Measurements from ENCODE around the gene OSBPL6.

OSBPL6 gene

DNA sequence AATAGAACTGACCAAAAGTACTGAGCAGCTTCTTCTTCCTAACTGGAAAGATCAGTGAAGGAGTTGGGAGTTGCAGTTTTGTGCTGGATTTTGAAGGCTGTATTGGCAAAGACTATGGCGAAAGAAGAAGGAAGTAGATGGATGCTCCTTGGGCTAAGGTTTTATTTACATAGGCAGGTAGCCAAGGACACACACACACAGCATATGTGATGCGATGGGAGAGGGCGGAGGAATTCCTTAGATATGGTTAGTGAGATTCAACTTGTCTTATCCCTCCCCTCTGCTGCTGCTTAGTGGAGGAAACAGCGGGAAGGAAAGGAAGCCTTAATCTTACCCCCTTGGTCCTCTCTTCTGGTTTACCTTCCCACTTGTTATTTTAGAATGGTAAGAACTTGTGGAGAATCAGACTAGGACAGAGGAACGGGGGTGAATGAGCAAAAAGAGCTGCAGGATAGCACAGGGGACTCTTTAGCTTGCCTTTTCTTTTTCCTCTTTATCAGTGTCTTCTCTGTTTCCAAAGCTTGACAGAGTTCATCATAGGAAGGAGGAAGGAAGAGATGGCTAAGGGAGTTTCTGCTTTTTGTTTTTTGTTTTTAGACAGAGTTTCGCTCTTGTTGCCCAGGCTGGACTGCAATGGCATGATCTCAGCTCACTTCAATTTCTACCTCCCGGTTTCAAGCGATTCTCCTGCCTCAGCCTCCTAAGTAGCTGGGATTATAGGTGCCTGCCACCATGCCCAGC, 87.9 kb downstream of the OSBPL6 start:
- H3K27ac ChIP-seq: no peak overlapping the region
- TF ChIP-seq Cebpa-rat (IDR thresholded peaks at IDR 0.05): no peak
- no peak overlapping the region for H3K9ac ChIP-seq
- H3K4me2 ChIP-seq: peak overlapping the region in 5 of 11 experiments; percentile 29 to 67 (median 34); a peak in 9 of 22 replicates
- no peaks in the 10 kb centered on the region for H4K20me1 ChIP-seq
- H3K27me3 ChIP-seq: no peaks in the 10 kb centered on the region
- no peaks in the 10 kb centered on the region for H3K9me3 ChIP-seq (replicated peaks in 1 of 11)
- H3K4me3 ChIP-seq: no peak overlapping the region
- H3K4me1 ChIP-seq: peaks cover 0 to 16% (median 3%) of the 10 kb centered on the region in 10 experiments; a peak in 9 of 20 replicates
- H3K36me3 ChIP-seq: no peaks in the 10 kb centered on the region

DNA sequence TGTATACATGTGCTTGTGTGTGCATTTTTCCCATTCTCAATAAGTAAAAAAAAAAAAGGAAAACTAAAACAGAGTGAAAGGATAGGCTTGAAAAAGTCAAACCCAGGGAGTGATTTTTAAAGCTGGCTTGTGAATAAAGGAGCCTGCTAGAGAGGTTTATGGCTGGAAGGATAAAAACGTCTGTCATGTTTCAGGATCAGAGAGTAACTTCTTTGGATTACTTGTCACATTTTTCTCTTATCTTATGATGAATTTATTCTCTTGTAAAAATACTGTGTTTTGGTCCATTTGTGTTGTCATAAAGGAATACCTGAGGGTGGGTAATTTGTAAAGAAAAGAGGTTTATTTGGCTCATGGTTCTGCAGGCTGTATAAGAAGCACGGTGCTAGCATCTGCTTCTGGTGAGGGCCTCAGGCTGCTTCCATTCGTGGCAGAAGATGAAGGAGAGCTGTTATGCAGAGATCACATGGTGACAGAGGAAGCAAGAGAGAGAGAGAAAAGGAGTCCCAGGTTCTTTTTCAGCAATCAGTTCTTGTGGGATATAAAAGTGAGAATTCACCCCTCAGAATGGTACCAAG, 89.1 kb downstream of the OSBPL6 start:
- Histone ChIP-seq H3K9me3 (replicated peaks in 1 of 11) (no peaks in the 10 kb centered on the region), H3K4me3 (no peak overlapping the region), H3K4me2 (no peak overlapping the region), H3K9ac (no peak overlapping the region), H3K27me3 (no peaks in the 10 kb centered on the region), H4K20me1 (no peaks in the 10 kb centered on the region), H3K4me1 (peaks cover 0 to 16% (median 3%) of the 10 kb centered on the region in 10 experiments; a peak in 9 of 20 replicates), H3K36me3 (no peaks in the 10 kb centered on the region), H3K27ac (no peak overlapping the region)
- TF ChIP-seq Cebpa-rat (IDR thresholded peaks at IDR 0.05): no peak

DNA sequence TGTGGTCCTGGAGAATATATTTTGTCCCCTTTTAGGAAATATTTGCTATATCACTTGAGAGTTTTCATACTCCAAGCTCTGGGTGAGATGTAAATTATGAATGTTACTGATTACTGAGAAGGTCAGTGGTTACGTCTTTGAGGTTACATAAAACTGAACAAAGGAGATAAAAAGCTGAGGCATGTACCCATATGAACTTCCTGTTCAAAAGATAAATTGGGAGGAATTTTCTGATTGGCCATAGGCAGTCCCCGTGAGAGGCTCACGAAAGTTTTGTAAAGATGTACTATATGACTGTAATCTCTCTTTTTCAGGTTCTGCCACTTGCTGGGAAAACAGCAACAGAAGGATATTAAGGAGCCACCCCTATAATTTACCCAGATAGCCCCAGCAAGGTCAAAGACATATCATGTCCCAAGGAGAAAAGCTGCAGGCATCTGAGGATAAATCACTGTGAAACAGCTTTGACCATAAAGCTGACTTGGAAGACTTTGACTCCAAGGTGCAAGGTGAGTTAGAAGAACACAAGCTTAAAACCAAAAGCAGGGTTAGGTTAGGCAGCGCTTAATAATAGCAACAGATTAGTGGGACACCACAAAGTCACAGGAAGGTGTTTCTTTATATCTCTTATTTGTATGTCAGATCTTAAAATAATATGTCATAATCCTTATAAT, 90.4 kb downstream of the OSBPL6 start:
- Histone ChIP-seq H4K20me1 (no peaks in the 10 kb centered on the region), H3K27me3 (no peaks in the 10 kb centered on the region), H3K4me1 (peaks cover 0 to 16% (median 3%) of the 10 kb centered on the region in 10 experiments; a peak in 9 of 20 replicates), H3K4me2 (no peak overlapping the region), H3K27ac (no peak overlapping the region), H3K4me3 (no peak overlapping the region), H3K9me3 (replicated peaks in 1 of 11) (no peaks in the 10 kb centered on the region), H3K36me3 (no peaks in the 10 kb centered on the region), H3K9ac (no peak overlapping the region)
- TF ChIP-seq Cebpa-rat (IDR thresholded peaks at IDR 0.05): no peak

DNA sequence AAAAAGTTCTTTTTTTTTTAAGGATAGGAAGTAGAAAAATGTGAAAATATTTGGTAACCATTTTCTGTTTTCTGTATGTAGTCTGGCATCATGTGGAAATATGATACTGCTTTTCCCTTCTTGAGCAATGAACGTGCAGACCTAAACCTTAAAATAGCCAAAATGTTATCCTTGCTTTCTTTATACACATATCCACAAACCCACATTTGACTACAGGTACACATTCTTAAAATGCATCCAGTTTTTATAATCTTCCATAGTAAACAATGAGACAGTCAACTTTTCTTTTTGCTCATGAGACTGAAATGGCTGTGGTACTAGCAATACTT, 90.9 kb downstream of the OSBPL6 start:
- H3K9me3 ChIP-seq (replicated peaks in 1 of 11): no peaks in the 10 kb centered on the region
- H3K27ac ChIP-seq: no peak overlapping the region
- H3K4me1 ChIP-seq: peaks cover 0 to 16% (median 3%) of the 10 kb centered on the region in 10 experiments; a peak in 9 of 20 replicates
- H4K20me1 ChIP-seq: no peaks in the 10 kb centered on the region
- no peak for TF ChIP-seq Cebpa-rat (IDR thresholded peaks at IDR 0.05)
- no peak overlapping the region for H3K4me3 ChIP-seq
- no peaks in the 10 kb centered on the region for H3K36me3 ChIP-seq
- H3K9ac ChIP-seq: no peak overlapping the region
- H3K27me3 ChIP-seq: no peaks in the 10 kb centered on the region
- H3K4me2 ChIP-seq: no peak overlapping the region

DNA sequence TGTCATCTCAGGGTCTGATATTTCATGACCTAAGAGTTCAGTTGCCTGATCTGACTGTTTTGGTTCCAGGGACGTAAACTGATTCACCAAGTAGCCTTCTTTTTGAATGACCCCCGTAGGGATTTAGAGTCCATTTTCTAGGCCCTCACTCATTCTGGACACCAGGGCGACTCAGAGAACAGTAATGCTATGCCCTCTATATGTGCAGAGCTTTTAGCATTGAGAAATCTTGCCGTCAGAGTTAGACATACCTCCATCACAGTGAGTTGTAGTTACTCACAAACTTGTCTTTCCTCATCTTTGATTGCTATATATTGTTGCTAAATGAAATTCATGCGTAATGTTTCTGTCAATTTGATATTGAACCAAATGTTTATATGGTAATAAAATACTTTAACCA, 92.3 kb downstream of the OSBPL6 start:
- Histone ChIP-seq H3K27ac (no peak overlapping the region), H3K36me3 (no peaks in the 10 kb centered on the region), H3K4me2 (no peak overlapping the region), H3K4me1 (peaks cover 0 to 16% (median 3%) of the 10 kb centered on the region in 10 experiments; a peak in 9 of 20 replicates), H3K27me3 (no peaks in the 10 kb centered on the region), H3K9ac (no peak overlapping the region), H3K4me3 (no peak overlapping the region), H4K20me1 (no peaks in the 10 kb centered on the region), H3K9me3 (replicated peaks in 1 of 11) (no peaks in the 10 kb centered on the region)
- TF ChIP-seq Cebpa-rat (IDR thresholded peaks at IDR 0.05): no peak

DNA sequence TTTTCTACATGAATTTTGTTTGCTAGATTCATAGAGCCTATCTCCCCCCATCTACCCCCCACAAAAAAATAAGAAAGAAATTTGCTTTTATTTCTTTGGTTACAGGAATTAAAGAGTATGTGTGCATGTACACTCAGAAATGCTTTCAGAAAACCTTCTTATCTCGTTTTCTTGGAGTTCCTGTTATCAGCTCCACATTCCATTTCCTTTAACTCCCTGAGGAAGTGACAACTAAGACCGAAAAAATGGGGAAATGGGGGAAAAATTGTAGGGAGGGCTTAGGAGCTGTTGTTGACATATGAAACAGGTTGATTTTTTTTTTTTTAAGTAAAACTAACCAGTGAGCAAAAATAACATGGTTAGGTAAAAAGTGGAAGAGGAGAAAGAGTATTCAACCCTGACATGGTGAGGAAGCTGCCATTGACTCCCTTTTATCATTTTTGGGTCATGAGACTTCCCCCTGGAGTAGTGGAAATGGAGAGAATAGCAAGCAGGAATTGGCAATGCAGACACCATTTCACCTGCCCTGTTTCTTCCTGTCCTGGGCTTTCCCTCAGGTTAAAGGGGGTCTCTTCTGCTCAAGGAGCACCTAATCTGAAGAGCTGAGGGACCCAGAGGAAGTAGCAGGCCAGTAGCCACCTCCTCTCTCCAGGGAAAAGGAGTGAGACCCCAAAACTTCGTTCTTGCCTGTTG, 93.5 kb downstream of the OSBPL6 start:
- H3K27me3 ChIP-seq: no peaks in the 10 kb centered on the region
- no peaks in the 10 kb centered on the region for H4K20me1 ChIP-seq
- TF ChIP-seq Cebpa-rat (IDR thresholded peaks at IDR 0.05): no peak
- no peak overlapping the region for H3K9ac ChIP-seq
- H3K4me2 ChIP-seq: no peak overlapping the region
- H3K27ac ChIP-seq: no peak overlapping the region
- H3K4me1 ChIP-seq: peaks cover 0 to 7% (median 0%) of the 10 kb centered on the region in 10 experiments; a peak in 6 of 20 replicates
- H3K4me3 ChIP-seq: no peak overlapping the region
- no peaks in the 10 kb centered on the region for H3K9me3 ChIP-seq (replicated peaks in 1 of 11)
- H3K36me3 ChIP-seq: no peaks in the 10 kb centered on the region

DNA sequence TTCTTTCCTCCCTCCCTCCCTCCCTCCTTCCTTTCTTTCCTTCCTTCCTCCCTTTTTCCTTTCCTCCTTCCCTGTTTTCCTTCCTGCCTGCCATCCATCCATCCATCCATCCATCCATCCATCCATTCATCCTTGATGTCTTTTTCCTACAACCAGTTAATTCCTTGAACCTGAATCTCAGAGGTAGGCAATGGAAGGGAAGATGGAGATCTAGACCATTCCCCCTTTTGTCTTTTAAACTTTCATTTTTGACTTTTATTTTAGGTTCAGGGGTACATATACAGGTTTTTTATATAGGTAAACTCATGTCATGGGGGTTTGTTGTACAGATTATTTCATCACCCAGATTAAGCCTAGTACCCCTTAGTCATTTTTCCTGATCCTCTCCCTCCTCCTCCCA, 97.4 kb downstream of the OSBPL6 start:
- no peaks in the 10 kb centered on the region for H3K36me3 ChIP-seq
- no peaks in the 10 kb centered on the region for H4K20me1 ChIP-seq
- TF ChIP-seq Cebpa-rat (IDR thresholded peaks at IDR 0.05): no peak
- H3K27me3 ChIP-seq: no peaks in the 10 kb centered on the region
- no peak overlapping the region for H3K4me3 ChIP-seq
- no peak overlapping the region for H3K27ac ChIP-seq
- H3K4me1 ChIP-seq: no peaks in the 10 kb centered on the region
- H3K9me3 ChIP-seq (replicated peaks in 1 of 11): no peaks in the 10 kb centered on the region
- H3K4me2 ChIP-seq: no peak overlapping the region
- H3K9ac ChIP-seq: no peak overlapping the region

DNA sequence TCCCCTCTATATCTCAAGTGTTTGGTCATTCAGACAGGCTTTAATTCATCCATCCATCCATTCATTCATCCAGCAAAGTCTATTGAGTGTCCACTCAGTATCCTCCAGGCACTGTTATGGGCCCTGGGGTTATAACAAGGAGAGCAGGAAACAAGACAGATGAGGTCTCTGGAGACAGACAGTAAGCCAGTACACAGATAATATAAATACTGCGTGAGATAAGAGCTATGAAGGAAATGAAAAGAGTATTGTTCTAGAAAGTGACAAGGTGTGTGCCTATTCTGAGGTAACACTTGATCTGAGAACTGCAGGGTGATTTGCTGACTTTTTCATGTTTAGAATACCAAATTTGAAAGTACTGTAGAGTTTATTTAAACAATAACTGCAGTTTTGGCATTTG, 98.3 kb downstream of the OSBPL6 start:
- Histone ChIP-seq H3K36me3 (no peaks in the 10 kb centered on the region), H3K27ac (no peak overlapping the region), H4K20me1 (no peaks in the 10 kb centered on the region), H3K4me1 (no peaks in the 10 kb centered on the region), H3K9ac (no peak overlapping the region), H3K4me3 (no peak overlapping the region), H3K9me3 (replicated peaks in 1 of 11) (no peaks in the 10 kb centered on the region), H3K27me3 (no peaks in the 10 kb centered on the region), H3K4me2 (no peak overlapping the region)
- TF ChIP-seq Cebpa-rat (IDR thresholded peaks at IDR 0.05): no peak

DNA sequence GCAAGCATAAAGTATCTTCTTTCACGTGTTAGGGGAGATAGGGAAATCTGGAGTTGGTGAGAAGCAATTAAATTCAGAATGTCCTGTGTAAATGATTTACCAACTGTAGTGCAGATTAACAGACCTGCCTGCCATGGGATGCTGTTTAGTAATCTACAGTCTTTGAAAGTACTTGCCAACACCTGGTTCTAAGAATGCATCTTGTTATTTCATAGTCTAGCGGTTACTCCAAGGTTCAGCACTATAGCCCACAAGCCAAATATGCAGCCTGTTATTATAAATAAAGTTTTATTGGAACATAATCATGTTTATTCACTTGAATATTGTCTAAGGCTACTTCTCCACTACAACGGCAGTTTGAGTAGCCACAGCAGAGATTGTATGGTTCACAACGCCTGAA, 100.8 kb downstream of the OSBPL6 start:
- Histone ChIP-seq H3K9me3 (replicated peaks in 1 of 11) (no peaks in the 10 kb centered on the region), H3K4me1 (no peaks in the 10 kb centered on the region), H3K36me3 (no peaks in the 10 kb centered on the region), H3K4me3 (no peak overlapping the region), H3K27ac (no peak overlapping the region), H3K27me3 (no peaks in the 10 kb centered on the region), H3K9ac (no peak overlapping the region), H3K4me2 (no peak overlapping the region), H4K20me1 (no peaks in the 10 kb centered on the region)
- TF ChIP-seq Cebpa-rat (IDR thresholded peaks at IDR 0.05): no peak

All from BLaER1 treated with 17β-estradiol and CSF1 and Interleukin-3, amounts not matched to agents 10 nM and 100 nM (cell line).